Naive thymus-derived CD4-positive, alpha-beta T cell (primary cell): ENCODE measurements around the gene TCOF1. TPM values are rescaled to one million over a fixed set of nuclear protein-coding genes. Genes with fewer than 3 reads are reported as not detected.

Experiments used
- ATAC-seq: fragments of 150-1000 bp; cut with Tn5 transposase; 2 replicates; pipeline ENCODE4 v1.10.0; 2021; ENCODE audit warnings: mild to moderate bottlenecking, moderate library complexity
- CTCF ChIA-PET: fragments of 350-600 bp; sonication (Branson Sonifier 250); formaldehyde crosslinking; loops from one replicate; lab custom pipeline; 2021; ENCODE audit warnings: antibody characterized with exemption; lab: Charles Lee
- POLR2A ChIA-PET: fragments of 350-600 bp; sonication (Branson Sonifier 250); formaldehyde crosslinking; loops from one replicate; lab custom pipeline; 2021; ENCODE audit warnings: antibody characterized with exemption, inconsistent platforms; lab: Charles Lee
- DNase-seq, 9 donors: peaks; one replicate each; pipeline versions ENCODE4 v3.0.0 to v3.0.0-alpha.2; 2020 to 2022; ENCODE audit warnings: mixed read lengths in 1 of 9
- H3K27ac ChIP-seq: one replicate; pipeline ENCODE4 v1.7.0; 2013; ENCODE audit warnings: mild to moderate bottlenecking, low read depth, low read length, moderate library complexity
- H3K27me3 ChIP-seq, 2 donors: one replicate each; pipeline ENCODE4 v1.7.0; 2013; ENCODE audit warnings: low read length in 2 of 2, mild to moderate bottlenecking in 2 of 2, moderate library complexity in 2 of 2; ENCODE audit not compliant: control insufficient read depth in 2 of 2, insufficient read depth in 2 of 2
- H3K36me3 ChIP-seq, 3 experiments: 1 replicate in 2 of 3; 2 replicates in 1 of 3; pipeline ENCODE4 v1.7.0; 2013; ENCODE audit warnings: low read length in 3 of 3, mild to moderate bottlenecking in 3 of 3, moderate library complexity in 1 of 3; ENCODE audit not compliant: insufficient read depth in 3 of 3, control insufficient read depth in 2 of 3
- H3K4me1 ChIP-seq, 2 donors: one replicate each; pipeline ENCODE4 v1.7.0; 2013; ENCODE audit warnings: low read length in 2 of 2, mild to moderate bottlenecking in 2 of 2, moderate library complexity in 1 of 2; ENCODE audit not compliant: control insufficient read depth in 2 of 2, insufficient read depth in 2 of 2
- H3K4me3 ChIP-seq: 2 replicates; pipeline ENCODE4 v1.7.0; 2013; ENCODE audit warnings: mild to moderate bottlenecking, low read length
- H3K9me3 ChIP-seq, 3 experiments: 1 replicate in 2 of 3; 2 replicates in 1 of 3; pipeline ENCODE4 v1.7.0; 2013; ENCODE audit warnings: low read length in 3 of 3; ENCODE audit not compliant: control insufficient read depth in 2 of 3
- H3K27ac Mint-ChIP-seq, 9 donors: one replicate each; pipeline ENCODE4 v1.8.0; 2020 to 2022; ENCODE audit warnings: mixed read lengths in 9 of 9, mild to moderate bottlenecking in 8 of 9, moderate library complexity in 5 of 9, inconsistent platforms in 2 of 9
- H3K27me3 Mint-ChIP-seq, 5 donors: one replicate each; pipeline ENCODE4 v1.8.0; 2021 to 2022; ENCODE audit warnings: mixed read lengths in 5 of 5, mild to moderate bottlenecking in 1 of 5
- H3K36me3 Mint-ChIP-seq, 5 donors: one replicate each; pipeline ENCODE4 v1.8.0; 2020 to 2022; ENCODE audit warnings: mixed read lengths in 5 of 5, mild to moderate bottlenecking in 3 of 5, inconsistent platforms in 1 of 5
- H3K4me1 Mint-ChIP-seq, 7 donors: one replicate each; pipeline ENCODE4 v1.8.0; 2020 to 2022; ENCODE audit warnings: mixed read lengths in 7 of 7, mild to moderate bottlenecking in 3 of 7, inconsistent platforms in 1 of 7
- H3K4me3 Mint-ChIP-seq, 10 donors: one replicate each; pipeline ENCODE4 v1.8.0; 2020 to 2022; ENCODE audit warnings: mild to moderate bottlenecking in 10 of 10, mixed read lengths in 10 of 10, moderate library complexity in 6 of 10, inconsistent platforms in 2 of 10
- H3K9me3 Mint-ChIP-seq, 11 donors: one replicate each; pipeline ENCODE4 v1.8.0; 2020 to 2022; ENCODE audit warnings: mixed read lengths in 11 of 11, mild to moderate bottlenecking in 4 of 11, inconsistent platforms in 1 of 11, moderate library complexity in 1 of 11
- intact Hi-C, 2 donors: fragments of 100-400 bp; cut with micrococcal nuclease; formaldehyde crosslinking; loops; one replicate each; pipeline ENCODE4 v1.15.1; 2023
- polyA plus RNA-seq, 2 donors: library from polyadenylated mRNA; unstranded; fragments of 300-500 nt; fragmentation: Illumina TruSeq; gene quantifications; one replicate each; pipeline ENCODE4 v1.2.3, GENCODE V29; 2021
- total RNA-seq, 6 experiments: library from RNA in 5 of 6; stranded (reverse) in 5 of 6; gene quantifications; 1 replicate in 5 of 6; 2 replicates in 1 of 6; pipeline ENCODE4 v1.2.3 and lab custom pipeline; 2021 to 2026

The TCOF1 gene
- total and polyA plus RNA-seq, 7 experiments from 2014 or later = 3.9 to 60.0 (median 50.3) TPM

GRCh38 chr5:150441813-150442698, 84.6 kb downstream of the TCOF1 start:
- no peak for ATAC-seq
- H3K4me3 Mint-ChIP-seq = no peak overlapping the region
- H3K9me3 Mint-ChIP-seq = no peaks in the 10 kb centered on the region
- H3K27me3 ChIP-seq = no peaks in the 10 kb centered on the region
- ChIA-PET POLR2A (interaction anchor here (1.1 kb wide), 1 partner anchor 9 kb away, joined by 3 read pairs; no protein-coding TSS in a partner anchor), CTCF (no interaction called here)
- peak overlapping the region in 2 of 9 donors; percentile 30 to 72 for H3K27ac Mint-ChIP-seq
- H3K36me3 ChIP-seq = peaks cover 20 to 49% (median 35%) of the 10 kb centered on the region in 3 experiments
- peaks cover 7 to 23% (median 16%) of the 10 kb centered on the region in 7 donors for H3K4me1 Mint-ChIP-seq
- H3K4me3 ChIP-seq = no peak overlapping the region
- H3K27me3 Mint-ChIP-seq = no peaks in the 10 kb centered on the region
- H3K4me1 ChIP-seq = peaks cover 0 to 9% of the 10 kb centered on the region in 2 donors
- no peak for DNase-seq
- H3K36me3 Mint-ChIP-seq = peaks cover 6 to 31% (median 20%) of the 10 kb centered on the region in 5 donors
- no peaks in the 10 kb centered on the region for H3K9me3 ChIP-seq
- intact Hi-C loops = loop anchor here in 1 of 2 donors (10.0 kb wide), 1 partner anchor 887 kb away; the partner anchor contains the start of gene CSNK1A1
- no peak overlapping the region for H3K27ac ChIP-seq

- H3K4me3 Mint-ChIP-seq = no peak overlapping the region
- peaks cover 6 to 34% (median 25%) of the 10 kb centered on the region in 5 donors for H3K36me3 Mint-ChIP-seq
- no peaks in the 10 kb centered on the region for H3K27me3 Mint-ChIP-seq
- CTCF ChIA-PET = no interaction called here
- peaks cover 10 to 29% (median 22%) of the 10 kb centered on the region in 7 donors for H3K4me1 Mint-ChIP-seq
- peaks cover 3 to 12% of the 10 kb centered on the region in 2 donors for H3K4me1 ChIP-seq
- H3K9me3 Mint-ChIP-seq = no peaks in the 10 kb centered on the region
- H3K4me3 ChIP-seq = no peak overlapping the region
- no peaks in the 10 kb centered on the region for H3K9me3 ChIP-seq
- DNase-seq (no peak), ATAC-seq (no peak)
- H3K27me3 ChIP-seq = no peaks in the 10 kb centered on the region
- H3K36me3 ChIP-seq = peaks cover 27 to 55% (median 37%) of the 10 kb centered on the region in 3 experiments
- POLR2A ChIA-PET = interaction anchor here (0.6 to 1.1 kb wide), 2 partner anchors 9 to 218 kb away, joined by 3 read pairs; no protein-coding TSS in a partner anchor
- H3K27ac ChIP-seq = no peak overlapping the region
- H3K27ac Mint-ChIP-seq = no peak overlapping the region
- intact Hi-C loops = loop anchor here in 1 of 2 donors (10.0 kb wide), 1 partner anchor 888 kb away; the partner anchor contains the start of gene CSNK1A1
Observed at GRCh38 chr5:150442699-150443080, 85.2 kb downstream of the TCOF1 start.

- ATAC-seq (peak; percentile 21), DNase-seq (no peak)
- Histone ChIP-seq H3K4me3 (no peak overlapping the region), H3K27me3 (no peaks in the 10 kb centered on the region), H3K36me3 (peaks cover 31 to 59% (median 37%) of the 10 kb centered on the region in 3 experiments), H3K27ac (no peak overlapping the region), H3K4me1 (peaks cover 11 to 20% of the 10 kb centered on the region in 2 donors), H3K9me3 (no peaks in the 10 kb centered on the region)
- Mint-ChIP-seq H3K36me3 (peaks cover 6 to 42% (median 33%) of the 10 kb centered on the region in 5 donors), H3K4me1 (peaks cover 17 to 37% (median 30%) of the 10 kb centered on the region in 7 donors), H3K27me3 (no peaks in the 10 kb centered on the region), H3K27ac (peak overlapping the region in 3 of 9 donors; percentile 48 to 75 (median 52)), H3K9me3 (no peaks in the 10 kb centered on the region), H3K4me3 (peak overlapping the region in 1 of 10 donors; percentile 27)
- intact Hi-C loops = loop anchor here in 1 of 2 donors (10.0 kb wide), 1 partner anchor 889 kb away; the partner anchor contains the start of gene CSNK1A1
- CTCF ChIA-PET = no interaction called here
- POLR2A ChIA-PET = interaction anchor here (0.6 kb wide), 1 partner anchor 219 kb away, joined by 3 read pairs; no protein-coding TSS in a partner anchor
Observed at GRCh38 chr5:150443242-150444075, 86.0 kb downstream of the TCOF1 start.

DNA sequence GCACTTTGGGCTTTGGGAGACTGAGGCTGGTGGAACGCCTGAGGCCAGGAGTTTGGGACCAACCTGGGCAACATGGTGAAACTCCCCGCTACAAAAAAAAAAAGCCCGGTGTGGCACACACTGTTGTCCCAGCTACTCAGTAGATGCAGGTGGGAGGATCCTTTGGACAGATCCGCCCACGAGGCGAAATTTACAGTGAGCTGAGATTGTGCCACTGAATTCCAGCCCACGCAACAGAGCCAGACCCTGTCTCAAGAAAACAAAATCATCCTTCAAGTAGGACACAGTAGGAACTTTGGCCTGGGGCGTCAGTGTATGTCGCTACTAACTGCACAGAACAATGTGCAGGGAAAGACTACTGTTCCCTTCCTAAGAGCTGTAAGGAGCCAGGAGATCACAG, 87.3 kb downstream of the TCOF1 start:
- no peak overlapping the region for H3K4me3 Mint-ChIP-seq
- Histone ChIP-seq H3K27ac (no peak overlapping the region), H3K4me1 (peaks cover 18 to 23% of the 10 kb centered on the region in 2 donors), H3K9me3 (no peaks in the 10 kb centered on the region), H3K27me3 (no peaks in the 10 kb centered on the region), H3K36me3 (peaks cover 31 to 59% (median 37%) of the 10 kb centered on the region in 3 experiments), H3K4me3 (no peak overlapping the region)
- no peak for ATAC-seq
- no peaks in the 10 kb centered on the region for H3K9me3 Mint-ChIP-seq
- H3K4me1 Mint-ChIP-seq = peaks cover 22 to 44% (median 35%) of the 10 kb centered on the region in 7 donors
- DNase-seq = no peak
- no peaks in the 10 kb centered on the region for H3K27me3 Mint-ChIP-seq
- H3K36me3 Mint-ChIP-seq = peaks cover 6 to 50% (median 39%) of the 10 kb centered on the region in 5 donors
- intact Hi-C loops = loop anchor here in 1 of 2 donors (10.0 kb wide), 1 partner anchor 890 kb away; the partner anchor contains the start of gene CSNK1A1
- POLR2A ChIA-PET = interaction anchor here (1.0 kb wide), 1 partner anchor 9 kb away, joined by 3 read pairs; no protein-coding TSS in a partner anchor
- CTCF ChIA-PET = interaction anchor here (0.7 to 1.0 kb wide), 2 partner anchors 9 to 1280 kb away, joined by 5 to 6 read pairs; no protein-coding TSS in a partner anchor
- peak overlapping the region in 2 of 9 donors; percentile 57 to 77 for H3K27ac Mint-ChIP-seq

DNA sequence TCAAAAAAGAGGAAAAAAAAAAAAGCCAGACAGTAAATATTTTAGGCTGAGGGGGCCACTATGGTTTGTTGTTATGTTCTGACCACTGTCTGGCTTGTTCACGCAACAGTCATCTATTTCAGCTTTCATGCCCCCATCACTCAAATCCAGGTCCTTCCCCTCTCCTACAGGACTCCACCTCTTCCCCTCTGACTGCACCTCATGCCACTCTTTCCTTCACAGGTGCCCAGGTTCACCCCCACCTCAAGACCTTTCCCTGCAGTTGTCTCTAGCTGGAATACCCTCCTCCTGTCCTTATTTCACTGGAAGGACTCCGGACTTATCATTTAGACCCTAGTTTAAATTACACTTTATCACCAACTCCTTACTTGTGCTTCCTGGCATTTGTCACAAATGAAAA, 88.6 kb downstream of the TCOF1 start:
- H3K36me3 ChIP-seq = peaks cover 31 to 59% (median 37%) of the 10 kb centered on the region in 3 experiments
- intact Hi-C loops = loop anchor here in 1 of 2 donors (10.0 kb wide), 1 partner anchor 891 kb away; the partner anchor contains the start of gene CSNK1A1
- H3K36me3 Mint-ChIP-seq = peaks cover 6 to 50% (median 39%) of the 10 kb centered on the region in 5 donors

More for the DNA sequence above, 88.6 kb downstream of the TCOF1 start:
- ATAC-seq (no peak), DNase-seq (no peak)
- H3K27me3 ChIP-seq = no peaks in the 10 kb centered on the region
- Mint-ChIP-seq H3K27ac (peak overlapping the region in 6 of 9 donors; percentile 60 to 99 (median 74)), H3K9me3 (no peaks in the 10 kb centered on the region), H3K4me3 (peak overlapping the region in 2 of 10 donors; percentile 24 to 92), H3K27me3 (no peaks in the 10 kb centered on the region), H3K4me1 (peaks cover 22 to 49% (median 37%) of the 10 kb centered on the region in 7 donors)
- H3K9me3 ChIP-seq = no peaks in the 10 kb centered on the region
- peak overlapping the region; percentile 100 for H3K27ac ChIP-seq
- ChIA-PET CTCF (interaction anchor here (1.1 kb wide), 1 partner anchor 33 kb away, joined by 4 read pairs; the partner anchor contains the start of gene CD74), POLR2A (interaction anchor here (0.6 kb wide), 1 partner anchor 345 kb away, joined by 6 read pairs; no protein-coding TSS in a partner anchor)
- peaks cover 18 to 23% of the 10 kb centered on the region in 2 donors for H3K4me1 ChIP-seq
- no peak overlapping the region for H3K4me3 ChIP-seq
